D721Med (cell line): ENCODE data around the gene ZNF723.
"Not testable (repeated sequence)": the region's sequence is repeated elsewhere in the genome, so short reads cannot be mapped to it uniquely, and the experiment has no call there.

ENCODE experiments used
- DNase-seq: peaks from one replicate; pipeline ENCODE4 v3.0.0; 2011; ENCODE audit warnings: low spot score; ENCODE audit not compliant: insufficient read length
- FAIRE-seq: peaks from 2 replicates; lab custom pipeline; 2011; peaks lifted over from hg19 to GRCh38; lab: Jason Lieb, UNC
- CTCF ChIP-seq: IDR thresholded peaks from 2 replicates; pipeline ENCODE4 v1.5.1; 2012; ENCODE audit warnings: mild to moderate bottlenecking, control low read depth; ENCODE audit not compliant: insufficient read depth; ENCODE audit errors: missing control alignments

ZNF723 gene

GRCh38 chr19:22832031-22832762 lies at the start of gene ZNF723:
TSS of gene ZNF723 (plus strand) at chr19:22832291. CDS start at chr19:22832380, 89 bp downstream.
- DNase-seq: no peak
- FAIRE-seq: no peak
- no peak for TF ChIP-seq CTCF

GRCh38 chr19:22783651-22784410 lies 48.3 kb upstream of the ZNF723 start, which contains the start of gene ZNF99:
TSS of gene ZNF99 (minus strand) at chr19:22784151. CDS start at chr19:22784016, 135 bp downstream.
- DNase-seq (peak; percentile 31), FAIRE-seq (no peak)
- no peak for TF ChIP-seq CTCF

- not testable (repeated sequence) for DNase-seq, FAIRE-seq
Observed at GRCh38 chr19:22792863-22793262, 39.2 kb upstream of the ZNF723 start.

- no peak for FAIRE-seq
- no peak for DNase-seq
- TF ChIP-seq CTCF: no peak
Observed at GRCh38 chr19:22797040-22797439, 35.1 kb upstream of the ZNF723 start.

- FAIRE-seq (no peak), DNase-seq (no peak)
- no peak for TF ChIP-seq CTCF
Observed at GRCh38 chr19:22806418-22806817, 25.7 kb upstream of the ZNF723 start.

- no peak for DNase-seq
- no peak for FAIRE-seq
- no peak for TF ChIP-seq CTCF
Observed at GRCh38 chr19:22807061-22807835, 24.8 kb upstream of the ZNF723 start.

- no peak for DNase-seq
Observed at GRCh38 chr19:22814124-22814523, 18.0 kb upstream of the ZNF723 start.

More at GRCh38 chr19:22814124-22814523, 18.0 kb upstream of the ZNF723 start:
- TF ChIP-seq CTCF: no peak
- FAIRE-seq: no peak
